GM19452 (cell line): Measurements from ENCODE around the gene KCNQ1.

Source experiments
- ATAC-seq: cut with Tn5 transposase; IDR thresholded peaks from one replicate; pipeline ENCODE4 v1.9.1; 2021; ENCODE audit not compliant: unreplicated experiment

The KCNQ1 gene

GRCh38 chr11:2565447-2566222 lies 120.8 kb downstream of the KCNQ1 start:
- no peak for ATAC-seq

DNA sequence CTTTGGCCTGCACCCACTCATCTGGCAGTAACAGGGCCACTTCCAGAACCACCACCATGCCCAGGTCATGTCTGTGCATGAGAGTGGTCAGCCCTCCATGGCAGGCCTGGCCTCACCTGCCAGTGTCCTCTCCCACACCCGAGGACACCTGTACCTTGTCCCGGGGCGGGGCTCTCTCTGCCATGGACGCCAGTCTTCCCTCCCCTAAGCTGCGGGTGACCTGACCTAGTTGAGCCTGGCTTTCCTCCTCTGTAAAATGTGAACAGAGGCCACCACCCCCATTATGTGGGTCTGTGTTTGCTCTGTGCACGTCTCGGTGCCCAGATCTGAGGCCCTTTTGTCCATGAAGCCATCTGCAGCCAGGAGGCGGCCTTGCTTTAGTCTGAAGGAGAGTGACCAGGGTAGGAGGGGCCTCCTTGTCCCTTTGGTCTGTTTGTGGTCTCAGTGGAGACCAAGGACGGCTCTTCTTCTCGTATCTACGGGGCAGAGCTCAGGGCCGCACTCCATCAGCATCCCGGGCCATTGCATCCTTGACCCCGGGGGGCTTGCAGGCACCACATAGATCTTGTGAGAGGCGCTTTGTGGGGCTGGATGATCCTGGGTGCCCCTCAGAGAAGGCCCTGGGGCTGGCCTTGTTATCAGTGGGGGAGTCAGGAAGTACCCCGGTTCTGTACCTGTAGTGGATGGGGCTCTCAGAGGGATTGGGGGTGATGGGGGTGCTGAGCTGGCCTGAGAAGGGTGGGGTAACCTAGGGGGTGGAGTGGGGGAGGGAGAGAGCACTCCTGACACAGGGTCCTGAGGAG lies 121.6 kb downstream of the KCNQ1 start:
- ATAC-seq: no peak

DNA sequence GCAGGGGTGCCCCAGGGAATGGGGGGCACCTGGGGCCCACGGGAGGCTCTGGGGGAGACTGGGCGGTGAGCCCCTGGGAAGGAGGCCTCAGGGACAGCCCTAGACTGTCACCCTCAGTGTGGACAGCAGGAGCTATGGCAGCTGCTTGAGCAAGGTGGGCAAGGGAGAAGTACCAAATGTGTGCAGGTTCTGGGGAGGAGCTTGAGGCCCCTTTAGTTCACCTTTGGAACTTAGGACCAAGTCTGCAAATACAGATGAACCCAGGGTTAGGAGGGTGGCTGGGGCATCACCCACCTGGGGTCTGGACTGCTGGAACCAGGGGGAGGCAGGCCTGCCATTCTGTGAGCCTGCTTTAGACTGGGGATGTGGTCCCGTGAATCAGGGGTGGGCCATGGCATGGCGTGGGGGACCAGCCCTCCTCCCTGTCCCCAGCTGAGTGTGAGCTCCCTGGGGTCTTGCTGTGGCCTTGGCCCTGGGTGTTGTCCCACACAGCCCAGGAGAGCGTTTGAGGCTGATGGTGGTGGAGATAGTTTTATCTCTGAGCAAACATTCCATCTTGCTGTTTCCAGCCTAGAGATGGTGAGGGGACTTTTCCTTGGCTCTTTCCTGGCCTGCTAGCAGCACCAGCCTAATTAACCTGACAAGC lies 122.3 kb downstream of the KCNQ1 start:
- no peak for ATAC-seq

DNA sequence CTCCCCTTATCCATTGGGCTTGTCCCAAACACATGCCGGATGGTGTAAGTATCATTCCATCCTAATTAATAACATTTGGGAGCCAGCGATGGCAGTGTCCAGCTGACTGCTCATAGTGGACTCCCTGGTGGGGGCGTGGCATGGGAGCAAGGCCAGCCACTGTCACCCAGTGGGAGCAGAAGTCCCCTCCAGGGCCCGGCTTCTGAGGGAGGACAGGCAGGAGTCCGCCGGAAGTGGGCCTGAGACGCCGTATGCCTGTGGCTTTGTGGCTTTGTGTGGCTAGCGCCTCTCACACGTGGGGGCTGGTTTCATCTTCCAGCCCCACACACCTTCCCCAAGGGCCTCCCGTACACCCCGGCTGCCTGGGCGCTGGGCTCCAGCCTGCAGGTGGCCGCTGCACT lies 124.5 kb downstream of the KCNQ1 start:
- no peak for ATAC-seq

- ATAC-seq: no peak
Measured at GRCh38 chr11:2569731-2570210, 125.0 kb downstream of the KCNQ1 start.

- no peak for ATAC-seq
Measured at GRCh38 chr11:2570211-2570811, 125.5 kb downstream of the KCNQ1 start.

- ATAC-seq: no peak
Measured at GRCh38 chr11:2570841-2571597, 126.2 kb downstream of the KCNQ1 start.

DNA sequence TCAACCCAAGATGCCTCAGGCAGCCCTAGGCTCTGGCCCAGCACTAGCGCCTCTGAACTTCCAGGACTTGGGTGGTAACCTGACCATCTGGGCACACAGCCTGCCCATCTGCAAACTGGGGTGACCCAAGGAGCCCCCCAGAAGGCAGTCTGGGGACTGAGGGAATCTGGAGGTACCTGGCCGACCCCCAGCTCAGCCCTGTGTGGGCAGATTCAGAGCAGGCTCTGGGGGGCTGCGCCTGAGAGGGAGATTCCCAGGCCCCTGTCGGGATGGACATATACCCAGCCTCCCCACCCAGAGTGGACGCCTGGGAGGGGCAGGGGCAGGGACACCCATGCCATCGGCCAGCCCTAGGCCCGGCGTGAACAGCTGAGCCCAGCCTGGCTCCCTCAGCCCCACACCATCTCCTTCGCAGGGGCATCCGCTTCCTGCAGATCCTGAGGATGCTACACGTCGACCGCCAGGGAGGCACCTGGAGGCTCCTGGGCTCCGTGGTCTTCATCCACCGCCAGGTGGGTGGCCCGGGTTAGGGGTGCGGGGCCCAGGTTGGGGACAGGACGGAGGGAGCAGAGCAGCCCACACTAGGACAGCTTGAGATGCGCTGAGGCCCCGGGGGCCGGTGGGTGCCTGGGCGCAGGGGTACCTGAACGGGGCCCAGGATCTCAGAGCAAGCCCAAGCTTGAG lies 126.9 kb downstream of the KCNQ1 start:
- ATAC-seq: no peak

GRCh38 chr11:2572491-2573239 lies 127.9 kb downstream of the KCNQ1 start:
- ATAC-seq: no peak

DNA sequence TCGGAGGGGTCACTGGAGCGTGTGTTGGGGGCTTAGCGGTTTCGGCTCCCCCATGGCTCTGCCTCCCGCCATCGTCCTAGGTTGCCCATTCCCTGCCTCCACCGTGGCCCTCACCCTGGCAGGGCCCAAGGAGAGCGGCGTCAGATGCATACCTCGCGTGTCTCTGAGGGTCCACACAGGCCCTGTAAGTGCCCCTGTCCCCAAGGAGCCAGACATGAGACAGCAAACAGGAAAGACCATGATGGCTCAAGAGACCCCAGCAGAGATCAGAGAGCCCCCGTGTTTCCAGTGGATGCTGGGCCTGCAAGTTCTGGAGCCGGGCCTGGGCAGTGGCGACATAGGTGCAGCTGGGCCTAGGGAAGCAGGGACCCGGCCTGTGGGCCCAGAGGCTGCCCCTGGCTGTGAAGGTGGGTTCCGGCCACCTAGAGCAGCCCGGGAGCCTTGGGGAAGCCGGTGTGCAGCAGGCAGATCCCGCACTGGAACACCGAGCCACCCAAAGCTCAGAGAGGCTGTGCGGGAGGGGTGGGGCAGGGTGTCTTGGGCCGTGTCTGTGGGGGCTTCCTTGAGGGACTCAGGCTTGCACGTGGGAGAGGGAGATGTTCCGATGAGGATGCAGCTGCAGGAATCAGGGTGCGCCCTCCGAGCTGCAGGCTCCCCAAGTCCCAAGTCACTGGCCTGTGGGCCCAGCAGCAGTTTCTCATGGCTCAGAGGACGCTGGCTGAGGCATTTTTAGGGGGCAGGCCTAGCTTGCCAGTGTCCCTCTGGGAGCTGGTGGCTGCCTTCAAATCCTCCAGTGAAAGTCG lies 128.6 kb downstream of the KCNQ1 start:
- no peak for ATAC-seq

DNA sequence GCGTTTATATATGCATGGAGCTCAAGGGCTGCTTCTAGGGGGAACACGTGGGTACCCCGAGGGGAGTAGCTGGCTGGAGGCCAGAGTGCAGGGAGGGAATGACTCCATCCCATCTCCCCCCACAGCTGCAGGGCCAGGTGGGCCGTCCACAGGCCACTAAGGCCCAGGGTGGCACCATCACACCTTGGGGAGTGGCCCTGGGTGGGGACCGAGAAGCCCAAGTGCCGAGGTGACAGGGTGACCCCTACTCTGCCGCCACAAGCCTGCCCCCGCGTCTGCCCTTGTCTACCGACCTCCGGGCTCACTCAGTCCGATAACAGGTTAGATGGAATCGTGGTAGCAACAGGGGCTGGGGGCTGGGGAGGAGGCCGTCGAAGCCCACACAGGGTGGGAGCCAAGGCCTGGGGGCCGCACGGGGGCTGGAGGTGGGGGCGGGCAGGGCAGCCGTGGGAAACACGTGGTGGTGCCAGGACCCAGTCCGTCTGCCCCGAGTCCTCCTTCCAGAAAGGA lies 129.3 kb downstream of the KCNQ1 start:
- ATAC-seq: no peak

DNA sequence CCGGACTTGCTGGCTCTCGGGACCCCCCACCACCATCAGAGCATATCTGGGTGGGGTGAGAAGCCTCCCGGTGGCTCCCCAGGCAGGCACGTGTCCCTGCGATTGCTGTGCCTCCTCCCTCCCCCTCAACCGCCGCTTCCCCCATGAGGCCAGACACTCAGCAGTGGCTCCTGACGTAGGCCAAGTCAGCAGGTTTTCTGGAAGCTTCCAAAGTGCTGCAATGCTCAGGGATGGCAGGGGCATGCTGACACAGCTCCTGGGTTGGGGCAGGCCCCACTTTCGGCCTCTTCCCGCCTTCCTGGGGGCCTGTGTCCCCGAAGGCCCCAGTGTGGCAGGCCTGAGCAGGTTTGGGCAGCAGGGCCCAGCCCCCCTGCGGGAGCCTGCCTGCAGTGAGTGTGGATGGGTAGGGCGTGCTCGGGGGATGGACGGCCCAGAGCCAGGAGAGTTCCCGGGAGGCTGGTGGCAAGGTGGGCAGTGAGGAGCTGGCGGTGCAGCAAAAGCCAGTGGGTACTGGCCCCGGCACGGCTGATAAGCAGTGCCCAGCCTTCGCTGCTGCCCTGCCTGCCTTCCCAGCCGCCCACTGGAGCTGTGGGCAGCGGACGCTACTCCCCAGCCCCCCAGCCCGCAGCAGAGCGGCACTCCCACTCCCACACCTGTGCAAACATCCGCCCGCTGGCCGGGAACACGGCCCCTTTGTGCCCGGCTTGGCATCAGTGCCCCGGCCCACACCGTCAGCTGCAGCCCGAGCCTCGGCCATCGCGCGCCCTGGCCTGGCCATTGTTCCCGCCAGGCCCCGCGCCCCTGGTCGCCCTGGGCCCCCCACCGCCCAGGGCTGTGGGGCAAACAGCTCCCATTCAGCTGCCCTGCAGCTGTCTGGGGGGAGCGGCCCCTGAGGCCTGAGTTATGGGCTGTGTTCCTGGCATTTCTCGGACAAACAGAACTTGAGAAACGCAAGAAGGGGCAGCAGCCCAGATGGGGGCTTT lies 130.0 kb downstream of the KCNQ1 start:
- no peak for ATAC-seq

DNA sequence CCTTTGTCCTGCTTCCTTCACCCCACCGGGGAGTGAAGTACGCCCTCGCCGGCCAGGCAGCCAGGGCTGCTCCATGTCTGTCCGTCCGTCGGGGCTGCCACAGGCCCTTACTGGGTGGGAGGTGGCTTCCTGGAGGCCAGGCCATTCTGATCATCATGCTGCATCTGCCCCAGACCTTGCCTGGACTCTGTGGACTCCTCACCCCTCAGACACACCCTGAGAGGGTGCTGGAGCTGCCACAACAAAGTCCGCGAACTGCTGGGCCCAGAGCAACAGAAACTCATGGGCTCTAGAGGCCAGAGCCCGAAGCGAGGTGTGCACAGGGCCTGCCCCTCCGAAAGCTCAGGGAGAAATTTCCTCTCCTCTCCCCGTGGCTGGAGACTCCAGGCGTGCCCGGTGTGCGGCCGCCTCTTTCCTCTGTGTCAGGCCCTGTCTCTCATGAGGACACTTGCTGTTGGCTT lies 130.8 kb downstream of the KCNQ1 start:
- ATAC-seq: no peak

GRCh38 chr11:2576111-2576510 lies 131.3 kb downstream of the KCNQ1 start:
- ATAC-seq: no peak

DNA sequence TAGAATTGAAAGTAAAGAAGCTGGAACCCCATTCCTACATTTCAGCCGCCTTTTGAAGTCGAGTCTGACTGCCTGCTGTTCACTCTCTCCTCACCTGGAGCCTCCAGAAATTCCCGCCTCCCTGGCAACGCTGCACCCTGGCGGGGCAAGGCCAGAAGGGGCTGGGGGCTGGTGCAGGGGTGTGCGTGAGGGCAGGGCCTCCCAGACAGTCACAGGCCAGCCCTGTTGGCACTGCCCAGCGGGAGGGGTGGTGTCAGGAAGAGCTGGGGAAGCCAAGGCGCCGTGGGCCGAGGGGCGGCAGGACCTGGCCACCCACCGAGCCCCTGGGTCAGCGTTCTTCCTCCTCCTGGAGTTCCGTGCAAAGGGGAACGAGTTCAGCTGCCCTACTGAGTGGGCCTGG lies 131.7 kb downstream of the KCNQ1 start:
- no peak for ATAC-seq

GRCh38 chr11:2577031-2577990 lies 132.5 kb downstream of the KCNQ1 start:
- ATAC-seq: no peak
